Endothelial cell of umbilical vein (primary cell): ENCODE measurements around the gene TSR3. TPM values are rescaled to one million over a fixed set of nuclear protein-coding genes. Genes with fewer than 3 reads are reported as not detected.

Experiments
- BruUV-seq: library from RNA; stranded (reverse); fragments of 400-500 nt; replicated peaks from 2 replicates; lab custom pipeline; 2021; lab: Mats Ljungman, UMichigan
- CTCF ChIA-PET: fragments of 300-600, 350-600 bp; sonication (Branson Sonifier 250); formaldehyde crosslinking; loops from one replicate; lab custom pipeline; 2021; ENCODE audit warnings: antibody characterized with exemption, inconsistent platforms; lab: Charles Lee
- POLR2A ChIA-PET: fragments of 300-600, 350-600 bp; sonication (Branson Sonifier 250); formaldehyde crosslinking; loops from one replicate; lab custom pipeline; 2021; ENCODE audit warnings: antibody characterized with exemption, inconsistent platforms; lab: Charles Lee
- DNase-seq: peaks from one replicate; pipeline ENCODE4 v3.0.0-alpha.2; 2011; ENCODE audit warnings: low read depth, low spot score
- FAIRE-seq: peaks from 2 replicates; lab custom pipeline; 2011; peaks lifted over from hg19 to GRCh38; lab: Jason Lieb, UNC
- H2AFZ ChIP-seq: 2 replicates; pipeline ENCODE4 v1.6.0; 2012; ENCODE audit warnings: low read depth, low read length, control low read depth, inconsistent platforms
- H3K27ac ChIP-seq: 2 replicates; pipeline ENCODE4 v1.5.1; 2011; ENCODE audit warnings: low read depth, mild to moderate bottlenecking, control low read depth, low read length, moderate library complexity; ENCODE audit not compliant: insufficient read depth
- H3K27me3 ChIP-seq, 2 experiments: 2 replicates each; pipeline versions ENCODE4 v1.6.0 to v1.6.1; 2011; ENCODE audit warnings: low read length in 2 of 2, mixed read lengths in 1 of 2; ENCODE audit not compliant: control insufficient read depth in 2 of 2, insufficient read depth in 2 of 2
- H3K36me3 ChIP-seq, 2 experiments: 2 replicates in 1 of 2; 3 replicates in 1 of 2; pipeline ENCODE4 v1.5.1; 2011; ENCODE audit warnings: low read length in 2 of 2, mild to moderate bottlenecking in 1 of 2, moderate library complexity in 1 of 2; ENCODE audit not compliant: control insufficient read depth in 2 of 2, insufficient read depth in 2 of 2; ENCODE audit errors: extremely low read depth in 1 of 2
- H3K4me1 ChIP-seq: 3 replicates; pipeline ENCODE4 v1.5.1; 2011; ENCODE audit warnings: mild to moderate bottlenecking, low read length; ENCODE audit not compliant: control insufficient read depth, insufficient read depth; ENCODE audit errors: extremely low read depth
- H3K4me2 ChIP-seq: 2 replicates; pipeline ENCODE4 v1.6.1; 2011; ENCODE audit warnings: low read length, control low read depth, mixed read lengths; ENCODE audit not compliant: insufficient read depth
- H3K4me3 ChIP-seq, 3 experiments: fragments of 200-600 bp in 1 of 3; sonication (generic), shearing (Covaris generic) in 1 of 3; replicated peaks in 1 of 3; 2 replicates each; pipeline ENCODE4 v1.5.1; 2011 to 2016; ENCODE audit warnings: control low read depth in 3 of 3, low read length in 3 of 3, mild to moderate bottlenecking in 2 of 3, inconsistent platforms in 1 of 3, low read depth in 1 of 3, moderate library complexity in 1 of 3; ENCODE audit not compliant: insufficient read depth in 1 of 3
- H3K79me2 ChIP-seq: 2 replicates; pipeline ENCODE4 v1.6.0; 2012; ENCODE audit warnings: low read length, inconsistent platforms; ENCODE audit not compliant: control insufficient read depth, insufficient read depth
- H3K9ac ChIP-seq: replicated peaks from 2 replicates; pipeline ENCODE3; 2011; ENCODE audit warnings: low read length, control low read depth; ENCODE audit not compliant: insufficient read depth; ENCODE audit errors: extremely low read depth
- H3K9me1 ChIP-seq: replicated peaks from 3 replicates; pipeline ENCODE4 v1.6.0; 2011; ENCODE audit warnings: mild to moderate bottlenecking, low read length; ENCODE audit not compliant: control insufficient read depth, insufficient read depth; ENCODE audit errors: extremely low read depth
- H3K9me3 ChIP-seq: replicated peaks from 2 replicates; pipeline ENCODE4 v1.5.1; 2012; ENCODE audit warnings: low read length, inconsistent platforms; ENCODE audit not compliant: control insufficient read depth, insufficient read depth
- H4K20me1 ChIP-seq: replicated peaks from 2 replicates; pipeline ENCODE3; 2011; ENCODE audit warnings: mild to moderate bottlenecking, low read length; ENCODE audit not compliant: control insufficient read depth, insufficient read depth; ENCODE audit errors: extremely low read depth
- EZH2 ChIP-seq: IDR thresholded peaks from 2 replicates; pipeline ENCODE4 v1.6.1; 2012; ENCODE audit warnings: borderline replicate concordance, low read depth, mild to moderate bottlenecking, moderate library complexity, low read length, inconsistent platforms; ENCODE audit not compliant: severe bottlenecking
- FOS ChIP-seq: IDR thresholded peaks from 2 replicates; pipeline ENCODE4 v1.6.1; 2011; ENCODE audit warnings: mild to moderate bottlenecking, low read length, moderate library complexity, borderline replicate concordance; ENCODE audit not compliant: insufficient read depth
- GATA2 ChIP-seq: IDR thresholded peaks from 2 replicates; pipeline ENCODE4 v1.7.0; 2011; ENCODE audit warnings: low read depth, mild to moderate bottlenecking, moderate library complexity, mixed read lengths, low read length; ENCODE audit not compliant: insufficient read length, insufficient read depth
- JUN ChIP-seq: IDR thresholded peaks from 2 replicates; pipeline ENCODE4 v1.6.1; 2011; ENCODE audit warnings: borderline replicate concordance, low read depth; ENCODE audit not compliant: insufficient read length, insufficient read depth
- MYC ChIP-seq: IDR thresholded peaks from one replicate; pipeline ENCODE4 v1.6.1; 2011; ENCODE audit warnings: mild to moderate bottlenecking, low read depth, low read length
- POLR2A ChIP-seq: IDR thresholded peaks from 2 replicates; pipeline ENCODE4 v1.6.1; 2012; ENCODE audit warnings: low read depth, mild to moderate bottlenecking, control low read depth, low read length
- POLR2AphosphoS5 ChIP-seq: IDR thresholded peaks from 2 replicates; pipeline ENCODE4 v1.6.1; 2012; ENCODE audit warnings: low read depth, mild to moderate bottlenecking, control low read depth, low read length, moderate library complexity; ENCODE audit not compliant: insufficient read depth
- dilution Hi-C: fragments of 300-500 bp; cut with MboI; formaldehyde crosslinking; loops from one replicate; pipeline ENCODE4 v1.15.0; 2019; ENCODE audit warnings: low sequenced_read_pairs; ENCODE audit not compliant: extremely low pct_ligation_motif_present
- intact Hi-C: fragments of 100-400 bp; cut with micrococcal nuclease; formaldehyde crosslinking; loops from one replicate; pipeline ENCODE4 v1.10.0; 2022
- polyA plus RNA-seq, 4 experiments: library from polyadenylated mRNA; depleted of rRNA in 3 of 4; stranded (reverse) in 3 of 4; unstranded in 1 of 4; fragments of >200 nt; gene quantifications; 2 replicates each; pipeline versions ENCODE4 v1.2.1 to v1.2.3, GENCODE V29; 2011 to 2012; ENCODE audit warnings: missing spikeins in 1 of 4
- total RNA-seq: library from RNA; stranded (reverse); gene quantifications from 2 replicates; pipeline ENCODE4 v1.2.3, GENCODE V29; 2021
- TF ChIP-seq, protein P1 (sequence below), 2 donors: IDR thresholded peaks; 1 replicate in 1 of 2; 2 replicates in 1 of 2; pipeline ENCODE4 v1.5.1; 2011; ENCODE audit warnings: low read length in 2 of 2, mild to moderate bottlenecking in 2 of 2, moderate library complexity in 2 of 2, control low read depth in 1 of 2, inconsistent platforms in 1 of 2, low read depth in 1 of 2; ENCODE audit not compliant: insufficient read depth in 1 of 2; ENCODE audit errors: extremely low read depth in 1 of 2
- TF ChIP-seq, protein P2 (sequence below): IDR thresholded peaks from 2 replicates; pipeline ENCODE4 v1.6.1; 2011; ENCODE audit not compliant: insufficient read depth, insufficient read length

TSR3 gene
- total and polyA plus RNA-seq, 2 donors (not counting 3 experiments of a cell fraction or from before 2014, with no cell fraction given): 65.4 to 82.7 TPM

DNA sequence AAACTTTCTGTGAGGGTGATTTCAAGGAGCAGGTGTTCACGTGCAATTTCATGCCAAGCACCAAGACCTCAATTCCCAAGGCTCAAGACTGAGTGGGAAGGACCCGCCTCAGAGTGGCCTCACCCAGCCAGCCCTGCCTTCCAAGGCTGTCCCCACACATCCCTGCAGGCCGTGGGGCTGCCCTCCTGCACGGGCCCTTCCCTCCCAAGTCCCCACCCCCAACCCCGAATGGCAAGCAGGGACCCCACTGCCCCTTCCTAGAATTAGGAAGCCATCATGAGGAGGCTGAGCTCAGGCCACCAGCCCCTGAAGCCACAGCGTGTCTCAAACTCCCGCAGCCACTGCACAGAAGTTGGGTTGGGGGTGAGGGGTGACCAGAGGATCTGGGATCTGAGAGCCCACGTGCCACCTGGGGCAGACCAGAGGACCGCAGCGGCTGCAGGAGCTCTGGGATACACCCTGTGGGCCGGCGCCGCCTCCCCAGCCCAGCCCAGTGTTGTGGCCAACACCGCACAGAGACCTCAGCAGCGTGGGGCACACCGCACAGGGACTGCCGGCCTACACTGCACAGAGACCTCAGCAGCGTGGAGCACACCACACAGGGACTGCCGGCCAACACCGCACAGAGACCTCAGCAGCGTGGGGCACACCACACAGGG is 20.7 kb upstream of the TSR3 start:
- intact Hi-C loops: no loop called here

More for the DNA sequence above, 20.7 kb upstream of the TSR3 start:
- no peaks in the 10 kb centered on the region for H3K4me1 ChIP-seq
- H3K36me3 ChIP-seq: peaks cover 0 to 3% of the 10 kb centered on the region in 2 experiments
- H3K9me1 ChIP-seq: no peaks in the 10 kb centered on the region
- peaks cover 6% of the 10 kb centered on the region for H3K79me2 ChIP-seq
- no peak overlapping the region for H3K27ac ChIP-seq
- ChIA-PET POLR2A (no interaction called here), CTCF (no interaction called here)
- DNase-seq: no peak
- TF ChIP-seq, protein P1, sequence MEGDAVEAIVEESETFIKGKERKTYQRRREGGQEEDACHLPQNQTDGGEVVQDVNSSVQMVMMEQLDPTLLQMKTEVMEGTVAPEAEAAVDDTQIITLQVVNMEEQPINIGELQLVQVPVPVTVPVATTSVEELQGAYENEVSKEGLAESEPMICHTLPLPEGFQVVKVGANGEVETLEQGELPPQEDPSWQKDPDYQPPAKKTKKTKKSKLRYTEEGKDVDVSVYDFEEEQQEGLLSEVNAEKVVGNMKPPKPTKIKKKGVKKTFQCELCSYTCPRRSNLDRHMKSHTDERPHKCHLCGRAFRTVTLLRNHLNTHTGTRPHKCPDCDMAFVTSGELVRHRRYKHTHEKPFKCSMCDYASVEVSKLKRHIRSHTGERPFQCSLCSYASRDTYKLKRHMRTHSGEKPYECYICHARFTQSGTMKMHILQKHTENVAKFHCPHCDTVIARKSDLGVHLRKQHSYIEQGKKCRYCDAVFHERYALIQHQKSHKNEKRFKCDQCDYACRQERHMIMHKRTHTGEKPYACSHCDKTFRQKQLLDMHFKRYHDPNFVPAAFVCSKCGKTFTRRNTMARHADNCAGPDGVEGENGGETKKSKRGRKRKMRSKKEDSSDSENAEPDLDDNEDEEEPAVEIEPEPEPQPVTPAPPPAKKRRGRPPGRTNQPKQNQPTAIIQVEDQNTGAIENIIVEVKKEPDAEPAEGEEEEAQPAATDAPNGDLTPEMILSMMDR (IDR thresholded peaks at IDR 0.05; ENCODE audit: extremely low read depth in 1 of 2, insufficient read depth in 1 of 2, low read depth in 1 of 2, low read length in 2 of 2): no peak
- TF ChIP-seq FOS (no peak), EZH2 (no peak), JUN (no peak), GATA2 (no peak), POLR2AphosphoS5 (no peak), POLR2A (no peak), MYC (no peak)
- TF ChIP-seq, protein P2, sequence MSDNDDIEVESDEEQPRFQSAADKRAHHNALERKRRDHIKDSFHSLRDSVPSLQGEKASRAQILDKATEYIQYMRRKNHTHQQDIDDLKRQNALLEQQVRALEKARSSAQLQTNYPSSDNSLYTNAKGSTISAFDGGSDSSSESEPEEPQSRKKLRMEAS: no peak
- FAIRE-seq: no peak
- no peak overlapping the region for H3K9ac ChIP-seq
- H3K4me3 ChIP-seq: no peak overlapping the region
- H3K9me3 ChIP-seq: no peaks in the 10 kb centered on the region
- H4K20me1 ChIP-seq: no peaks in the 10 kb centered on the region
- H3K27me3 ChIP-seq: no peaks in the 10 kb centered on the region
- BruUV-seq: no TSS peak
- H2AFZ ChIP-seq: no peak overlapping the region
- dilution Hi-C loops: no loop called here
- H3K4me2 ChIP-seq: no peak overlapping the region
